Measurements from ENCODE around the gene ARMC6.

- TF ChIP-seq CTCF (IDR thresholded peaks at IDR 0.05) (no peak), POLR2AphosphoS5 (IDR thresholded peaks at IDR 0.05; ENCODE audit: low read depth, low read length) (no peak; the same call in 1 of the 2 replicates), REST (IDR thresholded peaks at IDR 0.05; ENCODE audit: insufficient read depth in 1 of 2, low read depth in 2 of 2, low read length in 1 of 2) (no peak), TCF7L2 (IDR thresholded peaks at IDR 0.05; ENCODE audit: low read depth, low read length) (no peak), SIN3A (IDR thresholded peaks at IDR 0.05; ENCODE audit: borderline replicate concordance, insufficient read depth, low read depth, low read length) (no peak)
These were observed 43.2 kb upstream of the ARMC6 start for GRCh38 chr19:18990128-18990708.
